Ovary (tissue), 9 donors: ENCODE results near the gene CTXN2. TPM values are rescaled to one million over a fixed set of nuclear protein-coding genes. Genes with fewer than 3 reads are reported as not detected.

Experiments
- DNase-seq, 5 donors: peaks; one replicate each; pipeline ENCODE4 v3.0.0-alpha.2; 2019 to 2020
- H3K27ac ChIP-seq, 2 donors: fragments of 200-600 bp; one replicate each; pipeline versions ENCODE4 v1.5.1 to v1.8.0; 2019 to 2022
- H3K27me3 ChIP-seq: fragments of 200-600 bp; one replicate; pipeline ENCODE4 v1.8.0; 2022
- H3K36me3 ChIP-seq: fragments of 200-600 bp; sonication (generic); one replicate; pipeline ENCODE4 v1.5.1; 2019
- H3K4me1 ChIP-seq: one replicate; pipeline ENCODE4 v1.8.1; 2013; ENCODE audit warnings: mild to moderate bottlenecking, moderate library complexity; ENCODE audit not compliant: insufficient read depth
- H3K4me3 ChIP-seq: fragments of 200-600 bp; sonication (generic); one replicate; pipeline ENCODE4 v1.5.1; 2017
- H3K9me3 ChIP-seq, 2 donors: fragments of 200-600 bp in 1 of 2; sonication (generic) in 1 of 2; one replicate each; pipeline versions ENCODE4 v1.5.1 to v1.8.1; 2013 to 2019; ENCODE audit warnings: mild to moderate bottlenecking in 1 of 2, moderate library complexity in 1 of 2
- EP300 ChIP-seq: sonication (generic); formaldehyde crosslinking; IDR thresholded peaks from one replicate; pipeline ENCODE4 v1.6.1; 2017; ENCODE audit warnings: antibody characterized with exemption
- POLR2A ChIP-seq: fragments of 450-650 bp; IDR thresholded peaks from one replicate; pipeline ENCODE4 v1.6.1; 2017; ENCODE audit warnings: antibody characterized with exemption, mild to moderate bottlenecking, moderate library complexity
- whole genome bisulfite sequencing, 3 donors: extraction: QIAGEN DNeasy Blood & Tissue Kit in 1 of 3; methylation state at CpG; one replicate each; pipeline versions ENCODE4 v1.1.5 to v1.1.7; 2013 to 2017; 5-methylcytosine and 5-hydroxymethylcytosine counted together
- intact Hi-C, 4 donors: fragments of 100-400 bp; cut with DNase I; formaldehyde crosslinking; loops; one replicate each; pipeline versions ENCODE4 v1.11.0 to v1.15.1; 2022 to 2023
- polyA plus RNA-seq, 2 donors: library from polyadenylated mRNA; stranded (reverse); fragments of 200-250 nt in 1 of 2; fragments of 350-450 nt in 1 of 2; fragmentation: Illumina TruSeq in 1 of 2; extraction: RNeasy Lipid Tissue Mini Kit (QIAGEN cat#74804) in 1 of 2; gene quantifications; one replicate each; pipeline ENCODE4 v1.2.3, GENCODE V29; 2013 to 2014
- total RNA-seq, 7 donors: library from RNA; depleted of rRNA in 2 of 7; stranded (reverse); fragments of >200 nt in 2 of 7; fragmentation: NEBNext Ultra II Directional in 3 of 7; extraction: Animal tissue kit (Norgen Biotek cat#: 25700) in 3 of 7; gene quantifications; one replicate each; pipeline versions ENCODE4 v1.1.0 to v1.2.4, GENCODE V29; 2016 to 2023
- TF ChIP-seq, protein P1 (sequence below), 3 donors: fragments of 450-650 bp in 2 of 3; fragments of 200-600 bp in 1 of 3; IDR thresholded peaks; one replicate each; pipeline versions ENCODE4 v1.5.1 to v1.8.0; 2016 to 2022; ENCODE audit warnings: antibody characterized with exemption in 3 of 3, mild to moderate bottlenecking in 1 of 3
- donor health status: DM: no; HTN: no; CAD: no; lungs with moderate emphysema.
- donor health status: DM: no; HTN: no; CAD: no.
- donor health status: Bipolar disorder and iron deficiency.
- donor health status: DM: yes; HTN: yes; CAD: no.
- donor health status: DM: no; HTN: no; CAD: no.
- donor health status: DM: yes; HTN: yes; CAD: no.

The CTXN2 gene
- total and polyA plus RNA-seq, 9 donors: not detected

DNA sequence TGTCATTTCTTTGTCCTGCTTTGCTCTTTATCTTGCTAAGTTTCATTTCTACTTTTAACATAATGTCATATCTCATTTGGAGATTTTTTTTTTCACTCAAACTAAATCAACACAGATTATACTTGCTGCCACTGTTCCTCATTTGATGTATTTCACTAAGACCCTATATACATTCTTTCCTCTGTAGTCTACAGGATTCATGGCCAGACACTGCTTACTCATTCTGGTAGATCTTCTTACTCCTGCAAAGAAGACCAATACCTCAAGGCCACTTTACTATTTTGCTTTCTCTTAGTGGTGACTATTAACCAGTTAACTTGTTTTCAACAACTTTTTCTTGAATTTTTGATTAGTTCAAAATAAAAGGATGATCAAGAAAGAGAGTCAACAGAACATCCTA lies 44.1 kb upstream of the CTXN2 start:
- no peak for DNase-seq
- H3K36me3 ChIP-seq: no peaks in the 10 kb centered on the region
- H3K9me3 ChIP-seq: no peaks in the 10 kb centered on the region
- no peak overlapping the region for H3K4me3 ChIP-seq
- intact Hi-C loops: no loop called here
- TF ChIP-seq EP300 (no peak), POLR2A (no peak)
- TF ChIP-seq, protein P1, sequence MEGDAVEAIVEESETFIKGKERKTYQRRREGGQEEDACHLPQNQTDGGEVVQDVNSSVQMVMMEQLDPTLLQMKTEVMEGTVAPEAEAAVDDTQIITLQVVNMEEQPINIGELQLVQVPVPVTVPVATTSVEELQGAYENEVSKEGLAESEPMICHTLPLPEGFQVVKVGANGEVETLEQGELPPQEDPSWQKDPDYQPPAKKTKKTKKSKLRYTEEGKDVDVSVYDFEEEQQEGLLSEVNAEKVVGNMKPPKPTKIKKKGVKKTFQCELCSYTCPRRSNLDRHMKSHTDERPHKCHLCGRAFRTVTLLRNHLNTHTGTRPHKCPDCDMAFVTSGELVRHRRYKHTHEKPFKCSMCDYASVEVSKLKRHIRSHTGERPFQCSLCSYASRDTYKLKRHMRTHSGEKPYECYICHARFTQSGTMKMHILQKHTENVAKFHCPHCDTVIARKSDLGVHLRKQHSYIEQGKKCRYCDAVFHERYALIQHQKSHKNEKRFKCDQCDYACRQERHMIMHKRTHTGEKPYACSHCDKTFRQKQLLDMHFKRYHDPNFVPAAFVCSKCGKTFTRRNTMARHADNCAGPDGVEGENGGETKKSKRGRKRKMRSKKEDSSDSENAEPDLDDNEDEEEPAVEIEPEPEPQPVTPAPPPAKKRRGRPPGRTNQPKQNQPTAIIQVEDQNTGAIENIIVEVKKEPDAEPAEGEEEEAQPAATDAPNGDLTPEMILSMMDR (IDR thresholded peaks at IDR 0.05): no peak
- H3K27ac ChIP-seq: no peak overlapping the region
- H3K4me1 ChIP-seq: no peaks in the 10 kb centered on the region
- no peaks in the 10 kb centered on the region for H3K27me3 ChIP-seq

DNA sequence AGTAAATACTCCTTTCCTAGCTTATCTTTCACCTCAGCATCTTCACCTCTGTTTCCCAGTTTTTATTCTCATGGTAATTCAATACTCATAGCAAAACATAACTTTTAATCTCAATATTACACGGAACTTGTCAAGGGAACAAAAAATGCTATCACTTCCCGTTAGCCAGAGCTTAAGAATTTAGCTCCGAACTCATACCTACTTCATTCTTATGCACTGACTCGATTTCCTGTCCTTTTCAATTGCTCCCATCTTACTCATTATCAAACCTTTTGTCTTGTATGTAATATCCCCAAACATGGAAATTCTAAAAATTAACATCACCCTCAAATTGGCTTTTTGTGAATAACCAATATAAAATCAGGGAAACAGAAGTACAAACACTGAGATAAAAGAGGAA lies 41.6 kb upstream of the CTXN2 start:
- Histone ChIP-seq H3K4me1 (no peaks in the 10 kb centered on the region), H3K4me3 (no peak overlapping the region), H3K27ac (no peak overlapping the region), H3K27me3 (no peaks in the 10 kb centered on the region), H3K36me3 (no peaks in the 10 kb centered on the region), H3K9me3 (no peaks in the 10 kb centered on the region)
- DNase-seq: no peak
- TF ChIP-seq EP300 (no peak), POLR2A (no peak)
- TF ChIP-seq, protein P1 (IDR thresholded peaks at IDR 0.05): no peak
- intact Hi-C loops: no loop called here
- WGBS, 3 donors: 72 to 79% (median 78%) methylated on average over 4 of the region's 4 CpGs

DNA sequence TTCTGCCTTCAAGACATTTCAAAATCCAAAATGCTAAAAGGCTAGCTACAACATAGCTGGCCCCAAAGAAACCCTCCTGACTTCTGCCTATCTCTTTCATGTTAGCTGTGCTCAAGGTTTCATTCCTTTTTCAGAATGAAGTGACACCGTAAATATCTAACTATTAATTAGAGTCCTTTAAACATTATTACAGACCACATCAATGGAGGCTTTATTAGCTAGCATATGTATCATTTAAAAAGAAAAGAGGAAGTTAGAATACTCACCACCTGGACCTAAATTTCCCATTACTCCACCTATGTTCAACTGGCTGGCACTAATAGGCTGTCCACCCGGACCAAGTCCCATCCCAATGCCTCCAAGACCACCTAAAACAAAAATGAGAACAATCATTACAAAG lies 37.9 kb upstream of the CTXN2 start:
- Histone ChIP-seq H3K27ac (no peak overlapping the region), H3K9me3 (no peaks in the 10 kb centered on the region), H3K4me3 (no peak overlapping the region), H3K27me3 (no peaks in the 10 kb centered on the region), H3K4me1 (no peaks in the 10 kb centered on the region), H3K36me3 (no peaks in the 10 kb centered on the region)
- 91 to 96% (median 91%) methylated on average over 2 of the region's 2 CpGs for WGBS, 3 donors
- intact Hi-C loops: no loop called here
- TF ChIP-seq, protein P1 (IDR thresholded peaks at IDR 0.05): no peak
- TF ChIP-seq EP300 (no peak), POLR2A (no peak)
- no peak for DNase-seq

DNA sequence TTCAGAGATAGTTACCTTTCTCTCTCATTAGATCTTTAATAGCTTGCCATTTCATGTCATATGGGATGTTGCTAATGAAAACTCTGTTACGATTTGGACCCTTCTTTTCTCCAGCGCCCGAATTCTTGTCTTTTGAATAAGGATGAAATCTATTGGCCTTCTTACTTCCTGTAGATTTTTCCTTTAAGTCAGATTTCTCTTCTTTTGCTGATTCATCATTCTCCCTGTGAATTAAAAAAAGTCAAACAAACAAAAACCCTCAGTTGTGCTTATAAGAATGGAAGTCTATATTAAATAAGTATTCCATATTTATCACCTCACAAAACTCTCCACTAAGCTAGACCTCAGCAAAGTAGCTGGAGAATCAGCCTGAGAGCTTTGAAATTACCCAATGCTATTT lies 22.8 kb upstream of the CTXN2 start:
- Histone ChIP-seq H3K27me3 (no peaks in the 10 kb centered on the region), H3K4me3 (no peak overlapping the region), H3K4me1 (no peaks in the 10 kb centered on the region), H3K36me3 (no peaks in the 10 kb centered on the region), H3K27ac (no peak overlapping the region), H3K9me3 (no peaks in the 10 kb centered on the region)
- 61 to 64% (median 62%) methylated on average over 3 of the region's 3 CpGs for WGBS, 3 donors
- DNase-seq: no peak
- intact Hi-C loops: no loop called here
- TF ChIP-seq, protein P1 (IDR thresholded peaks at IDR 0.05): no peak
- TF ChIP-seq EP300: no peak
- no peak for TF ChIP-seq POLR2A

DNA sequence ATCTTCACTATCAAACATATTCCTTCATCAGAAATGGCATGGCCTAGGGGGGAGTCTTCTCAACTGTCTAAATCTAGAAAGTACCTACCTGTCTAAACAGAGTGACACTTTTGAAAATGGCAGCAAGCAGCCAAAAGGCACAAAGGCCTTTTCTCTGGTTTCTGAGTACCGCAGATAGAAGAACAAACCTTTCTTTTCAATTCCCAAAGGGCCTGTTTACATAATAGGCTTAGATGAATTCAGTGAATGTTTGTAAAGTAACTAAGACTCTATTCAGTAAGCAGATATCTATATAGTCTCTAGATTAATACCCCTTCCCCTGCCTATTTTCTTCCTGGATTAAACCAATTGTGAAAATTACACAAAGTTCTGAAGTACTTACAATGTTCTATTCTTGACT lies 20.5 kb upstream of the CTXN2 start:
- Histone ChIP-seq H3K27me3 (no peaks in the 10 kb centered on the region), H3K9me3 (no peaks in the 10 kb centered on the region), H3K4me3 (no peak overlapping the region), H3K36me3 (no peaks in the 10 kb centered on the region), H3K27ac (no peak overlapping the region), H3K4me1 (no peaks in the 10 kb centered on the region)
- DNase-seq: no peak
- intact Hi-C loops: no loop called here
- 94 to 95% (median 94%) methylated on average over 1 of the region's 1 CpG for WGBS, 3 donors
- TF ChIP-seq, protein P1 (IDR thresholded peaks at IDR 0.05): no peak
- no peak for TF ChIP-seq EP300
- TF ChIP-seq POLR2A: no peak
